ENCODE measurements around the gene DHX32.
"Not testable (repeated sequence)": the region's sequence is repeated elsewhere in the genome, so short reads cannot be mapped to it uniquely, and the experiment has no call there.

Gene DHX32, protein sequence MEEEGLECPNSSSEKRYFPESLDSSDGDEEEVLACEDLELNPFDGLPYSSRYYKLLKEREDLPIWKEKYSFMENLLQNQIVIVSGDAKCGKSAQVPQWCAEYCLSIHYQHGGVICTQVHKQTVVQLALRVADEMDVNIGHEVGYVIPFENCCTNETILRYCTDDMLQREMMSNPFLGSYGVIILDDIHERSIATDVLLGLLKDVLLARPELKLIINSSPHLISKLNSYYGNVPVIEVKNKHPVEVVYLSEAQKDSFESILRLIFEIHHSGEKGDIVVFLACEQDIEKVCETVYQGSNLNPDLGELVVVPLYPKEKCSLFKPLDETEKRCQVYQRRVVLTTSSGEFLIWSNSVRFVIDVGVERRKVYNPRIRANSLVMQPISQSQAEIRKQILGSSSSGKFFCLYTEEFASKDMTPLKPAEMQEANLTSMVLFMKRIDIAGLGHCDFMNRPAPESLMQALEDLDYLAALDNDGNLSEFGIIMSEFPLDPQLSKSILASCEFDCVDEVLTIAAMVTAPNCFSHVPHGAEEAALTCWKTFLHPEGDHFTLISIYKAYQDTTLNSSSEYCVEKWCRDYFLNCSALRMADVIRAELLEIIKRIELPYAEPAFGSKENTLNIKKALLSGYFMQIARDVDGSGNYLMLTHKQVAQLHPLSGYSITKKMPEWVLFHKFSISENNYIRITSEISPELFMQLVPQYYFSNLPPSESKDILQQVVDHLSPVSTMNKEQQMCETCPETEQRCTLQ

DNA sequence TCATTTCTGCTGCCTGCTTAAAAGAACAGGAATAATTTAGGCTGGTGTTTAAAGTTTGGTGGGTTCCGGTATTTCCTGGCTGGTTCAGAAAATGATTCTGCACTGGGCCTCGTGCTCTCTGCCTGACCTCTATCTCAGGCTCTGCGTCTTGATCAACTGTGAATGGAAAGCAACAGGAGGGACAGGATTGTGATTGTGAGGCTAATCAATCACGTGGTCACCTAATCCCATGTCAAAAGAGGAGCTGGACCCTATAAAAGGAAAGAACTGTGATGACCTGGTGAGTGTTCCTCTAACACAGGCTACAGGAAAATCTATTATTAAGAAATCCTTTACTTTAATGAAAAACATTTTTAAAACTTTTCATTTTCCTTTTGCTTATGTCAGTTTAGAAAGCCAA, at the start of gene DHX32:
Gene DHX32, minus strand, starts transcription at position 101 of the 400 bp plus-strand sequence. CDS start 468 bp downstream, outside the sequence.
- DNase-seq (ENCODE audit: low read depth in 2 of 2), result no peak

DNA sequence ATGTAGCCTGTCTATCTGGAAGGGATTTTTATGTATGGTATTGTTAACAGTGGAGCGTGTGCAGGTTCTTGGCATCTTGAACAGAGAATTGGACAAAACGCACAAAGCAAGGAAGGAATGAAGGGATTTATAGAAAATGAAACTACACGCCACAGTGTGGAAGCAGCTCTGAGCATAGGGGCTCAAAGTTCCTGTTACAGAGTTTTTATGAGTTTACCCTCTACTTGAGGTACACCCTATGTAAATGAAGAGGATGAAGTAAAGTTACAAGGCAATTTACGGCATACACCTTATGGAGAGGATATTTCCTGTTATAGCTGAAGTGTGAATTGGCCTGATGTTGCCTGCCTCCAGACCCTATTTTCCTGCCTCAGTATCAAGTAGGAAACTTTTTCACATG, 48.5 kb upstream of the DHX32 start:
- DNase-seq (ENCODE audit: low read depth in 2 of 2), result no peak

DNA sequence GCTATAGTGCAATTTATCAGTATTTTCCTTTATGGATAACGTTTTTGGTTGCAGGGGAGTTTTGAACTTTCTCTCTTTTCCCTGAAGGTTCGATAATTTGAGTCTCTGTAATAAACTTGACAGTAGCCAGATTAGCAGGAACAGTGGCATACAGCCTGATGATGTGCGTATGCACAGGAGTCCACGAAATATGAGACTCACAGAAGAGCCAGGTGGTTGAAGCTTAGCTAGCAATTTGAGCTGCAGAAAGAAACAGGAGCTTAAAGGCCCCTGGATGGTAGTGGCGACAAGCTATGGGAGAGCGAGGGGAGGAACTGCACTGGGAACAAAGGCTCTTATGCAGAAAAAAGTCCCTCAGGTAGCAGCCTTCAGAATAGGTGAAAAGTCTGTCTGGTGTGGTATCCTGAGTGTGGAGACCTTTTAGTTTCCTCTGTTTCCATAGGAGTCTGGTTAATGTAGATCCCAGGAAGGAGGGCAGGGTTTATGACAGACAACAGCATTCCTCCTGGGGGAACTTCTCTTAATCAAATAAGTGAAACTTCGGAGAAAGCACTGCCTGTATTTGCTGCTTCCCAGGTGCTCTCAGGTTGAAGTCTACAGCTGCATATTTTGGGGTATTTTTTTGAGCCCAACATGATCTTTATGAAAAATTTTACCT, 48.0 kb upstream of the DHX32 start:
- no peak for DNase-seq (ENCODE audit: low read depth in 2 of 2)

DNA sequence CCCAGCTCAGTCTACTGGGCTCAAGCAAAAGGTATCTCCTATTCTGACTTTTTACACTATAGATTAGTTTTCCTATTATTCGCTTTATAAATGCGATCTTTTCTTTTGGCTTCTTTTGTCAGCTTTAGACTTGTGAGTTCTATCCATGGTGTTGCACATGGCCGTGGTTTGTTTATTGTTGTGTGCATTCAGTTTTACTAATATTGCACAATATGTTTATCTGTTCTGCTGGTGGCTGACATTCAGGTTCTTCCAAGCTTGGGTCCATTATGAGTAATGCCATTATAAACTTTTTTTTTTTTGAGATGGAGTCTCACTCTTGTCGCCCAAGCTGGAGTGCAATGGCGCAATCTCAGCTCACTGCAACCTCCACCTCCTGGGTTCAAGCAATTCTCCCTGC, 46.2 kb upstream of the DHX32 start:
- not testable (repeated sequence) for DNase-seq (ENCODE audit: low read depth in 2 of 2)

DNA sequence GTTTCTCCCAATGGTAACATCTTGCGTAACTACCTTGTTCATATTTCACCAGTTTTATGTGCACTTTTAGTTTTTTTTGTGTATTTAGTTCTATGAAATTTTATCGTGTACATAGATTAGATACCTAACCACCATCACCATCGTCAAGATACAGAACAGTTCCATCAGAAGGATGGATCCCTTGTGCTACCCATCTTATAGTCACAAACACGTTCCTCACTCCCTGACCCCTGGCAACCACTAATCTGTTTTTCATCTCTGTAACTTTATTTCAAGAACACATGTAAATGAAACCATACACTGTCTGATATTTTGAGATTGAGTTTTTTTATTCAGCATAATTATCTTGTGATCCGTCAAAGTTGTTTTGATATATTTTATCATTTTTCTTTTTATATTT, 45.2 kb upstream of the DHX32 start:
- no peak for DNase-seq (ENCODE audit: low read depth in 2 of 2)

DNA sequence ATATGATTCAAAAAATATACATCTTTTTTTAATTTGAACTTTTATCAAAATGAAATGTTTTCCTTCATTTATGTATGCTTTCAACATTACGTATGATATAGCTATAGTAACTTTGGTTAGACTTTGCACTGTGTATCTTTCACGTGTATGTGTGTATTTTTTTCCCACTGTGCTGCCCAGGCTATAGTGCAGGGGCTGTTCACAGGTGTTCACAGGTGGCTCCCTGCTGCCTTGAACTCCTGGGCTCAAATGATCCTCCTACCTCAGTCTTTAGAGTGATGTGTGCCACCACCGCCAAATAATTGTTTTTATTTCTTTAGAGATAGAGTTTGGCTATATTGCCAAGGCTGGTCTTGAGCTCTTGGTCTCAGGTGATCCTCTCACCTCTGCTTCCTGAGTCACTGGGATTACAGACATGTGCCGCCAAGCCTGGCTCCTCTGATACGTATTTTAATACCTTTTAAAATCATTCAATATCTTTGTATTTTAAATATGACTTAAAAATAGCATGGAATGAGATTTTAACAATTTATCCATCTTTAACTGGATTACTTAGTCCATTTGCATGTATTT, 44.3 kb upstream of the DHX32 start:
- DNase-seq (ENCODE audit: low read depth in 2 of 2), result no peak

DNA sequence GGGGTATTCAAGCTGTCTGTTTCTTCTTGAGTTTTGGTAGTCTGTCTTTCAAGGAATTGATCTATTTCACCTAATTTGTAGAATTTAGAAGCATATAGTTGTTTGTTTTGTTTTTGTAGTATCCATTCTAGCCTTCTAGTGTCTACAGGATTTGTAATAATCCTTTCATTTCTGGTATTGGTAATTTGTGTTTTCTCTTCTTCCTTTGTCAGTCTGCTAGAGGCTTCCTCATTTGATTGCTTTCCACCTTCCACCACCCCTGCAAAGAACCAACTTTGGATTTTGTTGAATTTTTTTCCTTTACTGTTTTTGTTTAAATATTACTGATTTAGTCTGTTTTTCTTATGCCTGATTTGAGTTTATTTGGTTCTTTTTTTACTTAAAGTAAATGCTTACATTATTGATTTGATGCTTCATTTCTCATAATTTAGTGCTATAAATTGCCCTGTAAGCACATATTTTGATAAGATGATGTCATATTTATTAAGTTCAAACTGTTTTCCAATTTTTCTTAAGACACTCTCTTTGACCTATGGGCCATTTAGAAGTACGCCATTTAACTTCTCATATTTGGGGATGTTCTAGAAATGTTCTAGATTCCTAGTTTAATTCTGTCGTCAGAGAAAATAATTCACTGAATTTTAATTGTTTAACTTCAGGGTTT, 40.7 kb upstream of the DHX32 start:
- DNase-seq (ENCODE audit: low read depth in 2 of 2), result not testable (repeated sequence)

DNA sequence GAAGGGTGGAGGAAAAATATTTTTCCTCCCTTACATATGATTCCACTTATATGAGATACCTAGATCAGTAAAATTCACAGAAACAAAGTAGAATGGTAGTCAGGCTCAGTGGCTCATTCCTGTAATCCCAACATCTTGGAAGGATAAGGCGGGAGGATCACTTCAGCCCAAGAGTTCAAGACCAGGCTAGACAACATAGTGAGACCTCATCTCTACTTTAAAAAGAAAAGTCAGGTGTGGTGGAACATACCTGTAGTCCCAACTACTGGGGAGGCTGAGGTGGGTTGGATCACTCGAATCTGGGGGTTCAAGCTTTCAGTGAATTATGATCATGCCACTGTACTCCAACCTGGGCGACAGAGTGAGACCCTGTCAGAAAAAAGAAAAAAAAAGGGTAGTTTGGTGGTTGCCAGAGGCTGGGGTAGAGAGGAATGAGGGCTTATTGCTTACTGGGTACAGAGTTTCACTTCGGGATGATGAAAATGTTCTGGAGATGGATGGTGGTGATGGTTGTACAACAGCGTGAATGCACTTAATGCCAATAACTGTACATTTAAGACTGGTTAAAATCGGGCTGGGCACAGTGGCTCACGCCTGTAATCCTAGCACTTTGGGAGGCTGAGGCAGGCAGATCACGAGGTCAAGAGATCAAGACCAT, 36.7 kb upstream of the DHX32 start:
- not testable (repeated sequence) for DNase-seq (ENCODE audit: low read depth in 2 of 2)

DNA sequence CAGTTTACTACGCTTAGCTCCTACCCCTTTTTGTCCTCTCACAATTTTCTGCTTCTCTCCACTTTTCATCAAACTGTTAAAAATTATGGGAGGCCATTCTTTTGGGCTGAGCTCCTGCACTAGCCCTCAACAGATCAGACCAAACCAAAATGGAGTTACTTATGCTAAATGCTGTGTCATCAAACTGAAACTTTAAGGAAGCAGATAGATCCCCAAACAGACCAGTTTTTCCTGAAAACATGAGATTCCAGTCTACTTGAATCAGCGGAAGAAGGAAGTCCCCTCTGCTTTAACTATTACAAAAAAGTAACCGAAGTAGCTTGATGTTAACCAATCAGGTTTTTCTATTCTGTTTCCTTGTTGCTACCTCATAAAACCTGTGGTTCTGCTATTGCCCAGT, 35.9 kb upstream of the DHX32 start:
- no peak for DNase-seq (ENCODE audit: low read depth in 2 of 2)

DNA sequence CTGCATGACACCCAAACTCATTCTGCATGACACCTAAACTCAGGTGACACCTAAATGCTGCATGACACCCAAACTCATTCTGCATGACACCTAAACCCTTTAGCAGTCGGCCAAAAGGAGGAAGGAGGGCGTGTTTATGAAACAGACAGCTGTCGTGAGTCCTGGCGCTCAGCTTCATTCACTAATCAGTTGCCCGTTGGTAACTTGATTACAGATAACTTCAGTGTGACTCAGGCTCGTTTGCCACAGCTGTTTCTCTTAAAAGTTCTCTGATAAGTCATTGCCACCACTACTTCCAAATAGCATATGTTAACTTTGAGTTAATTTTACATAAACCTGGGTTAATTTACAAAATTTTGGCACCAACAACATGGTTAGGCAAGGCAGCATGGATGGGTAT, 32.2 kb upstream of the DHX32 start:
- DNase-seq (ENCODE audit: low read depth in 2 of 2), result not testable (repeated sequence)

DNA sequence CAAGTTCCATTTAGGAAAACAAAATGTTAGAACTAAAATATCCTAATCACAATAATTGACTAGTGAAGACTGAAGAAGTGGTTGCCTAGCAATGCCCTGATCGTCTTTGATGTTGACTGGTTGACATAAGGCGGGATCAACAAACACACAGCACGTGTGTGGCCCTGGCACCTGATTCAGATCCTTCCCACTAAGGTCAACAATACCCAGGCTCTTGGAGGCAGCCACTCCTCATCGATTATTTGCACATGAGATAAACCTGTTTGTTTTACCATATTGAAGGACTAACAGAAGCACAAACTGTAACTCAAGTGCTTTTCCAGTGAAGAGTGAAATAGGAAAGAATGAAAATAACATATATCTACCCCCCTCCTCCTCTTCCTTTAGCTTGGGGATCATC, 30.9 kb upstream of the DHX32 start:
- no peak for DNase-seq (ENCODE audit: low read depth in 2 of 2)

DNA sequence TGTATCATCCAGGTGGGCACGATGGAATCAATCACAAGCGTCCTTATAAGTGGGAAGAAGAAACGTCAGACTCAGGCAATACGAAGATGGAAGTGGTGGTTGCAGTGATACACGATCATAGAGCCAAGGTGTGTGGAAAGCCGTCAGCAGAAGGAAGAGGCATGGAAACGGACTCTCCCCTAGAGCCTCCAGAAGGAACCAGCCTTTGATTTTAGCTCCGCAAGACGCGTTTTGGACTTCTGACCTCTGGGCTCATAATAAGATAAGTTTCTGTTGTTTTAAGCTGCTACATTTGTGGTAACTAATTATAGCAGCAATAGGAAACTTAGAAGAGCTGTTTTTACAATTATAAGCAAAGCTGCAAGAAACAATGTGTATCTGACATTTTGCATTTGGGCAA, 30.1 kb upstream of the DHX32 start:
- no peak for DNase-seq (ENCODE audit: low read depth in 2 of 2)

DNA sequence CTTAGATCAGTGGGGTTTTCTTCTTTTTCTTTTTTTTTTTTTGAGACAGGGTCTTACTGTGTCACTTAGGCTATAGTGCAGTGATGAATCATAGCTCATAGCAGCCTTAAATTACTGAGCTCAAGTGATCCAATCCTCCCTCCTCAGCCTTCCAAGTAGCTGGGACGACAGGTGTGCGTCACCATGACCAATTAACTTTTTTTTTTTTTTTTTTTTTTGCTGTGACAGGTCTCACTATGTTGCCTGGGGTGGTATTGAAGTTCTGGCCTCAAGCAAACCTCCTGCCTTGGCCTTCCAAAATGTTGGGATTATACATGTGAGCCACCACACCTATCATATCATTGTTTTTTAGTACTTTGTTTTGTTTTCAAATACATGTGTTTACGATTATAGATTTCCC, 28.4 kb upstream of the DHX32 start:
- not testable (repeated sequence) for DNase-seq (ENCODE audit: low read depth in 2 of 2)

DNA sequence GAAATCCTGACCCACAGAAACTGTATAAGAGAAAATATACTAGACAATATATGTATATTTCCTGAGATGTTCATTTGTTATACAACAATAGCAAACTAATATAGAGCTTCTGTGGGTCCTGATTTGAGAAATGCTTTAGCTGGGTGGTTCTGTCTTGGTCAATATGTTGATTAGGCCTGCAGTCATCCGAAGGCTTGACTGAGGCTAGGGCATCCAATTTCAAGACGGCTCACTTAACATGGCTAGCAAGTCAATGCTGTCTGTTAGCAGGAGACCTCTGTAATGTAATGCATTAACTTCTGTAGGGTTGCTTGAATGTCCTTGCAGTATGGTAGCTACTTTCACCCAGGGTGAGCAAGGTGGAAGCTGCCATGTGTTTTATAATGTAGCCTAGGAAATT, 27.7 kb upstream of the DHX32 start:
- DNase-seq (ENCODE audit: low read depth in 2 of 2), result not testable (repeated sequence)

DNA sequence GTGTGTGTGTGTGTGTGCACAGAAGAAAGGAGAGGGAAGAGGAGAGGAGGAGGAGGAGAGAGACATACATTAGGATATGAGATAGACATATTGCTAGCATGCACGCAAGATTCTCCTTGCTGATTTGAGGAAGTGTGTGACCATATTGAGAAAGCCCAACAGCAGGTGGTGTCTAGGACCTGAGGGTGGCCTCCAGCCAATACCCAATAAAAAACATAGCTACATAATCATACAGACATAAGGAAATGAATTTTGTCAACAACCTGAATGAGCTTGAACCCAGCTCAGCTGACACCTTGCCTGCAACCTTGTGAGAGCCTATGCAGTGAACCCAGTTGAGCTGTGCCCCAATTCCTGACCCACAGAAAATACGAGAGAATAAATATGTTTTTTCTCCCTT, 26.5 kb upstream of the DHX32 start:
- not testable (repeated sequence) for DNase-seq (ENCODE audit: low read depth in 2 of 2)

DNA sequence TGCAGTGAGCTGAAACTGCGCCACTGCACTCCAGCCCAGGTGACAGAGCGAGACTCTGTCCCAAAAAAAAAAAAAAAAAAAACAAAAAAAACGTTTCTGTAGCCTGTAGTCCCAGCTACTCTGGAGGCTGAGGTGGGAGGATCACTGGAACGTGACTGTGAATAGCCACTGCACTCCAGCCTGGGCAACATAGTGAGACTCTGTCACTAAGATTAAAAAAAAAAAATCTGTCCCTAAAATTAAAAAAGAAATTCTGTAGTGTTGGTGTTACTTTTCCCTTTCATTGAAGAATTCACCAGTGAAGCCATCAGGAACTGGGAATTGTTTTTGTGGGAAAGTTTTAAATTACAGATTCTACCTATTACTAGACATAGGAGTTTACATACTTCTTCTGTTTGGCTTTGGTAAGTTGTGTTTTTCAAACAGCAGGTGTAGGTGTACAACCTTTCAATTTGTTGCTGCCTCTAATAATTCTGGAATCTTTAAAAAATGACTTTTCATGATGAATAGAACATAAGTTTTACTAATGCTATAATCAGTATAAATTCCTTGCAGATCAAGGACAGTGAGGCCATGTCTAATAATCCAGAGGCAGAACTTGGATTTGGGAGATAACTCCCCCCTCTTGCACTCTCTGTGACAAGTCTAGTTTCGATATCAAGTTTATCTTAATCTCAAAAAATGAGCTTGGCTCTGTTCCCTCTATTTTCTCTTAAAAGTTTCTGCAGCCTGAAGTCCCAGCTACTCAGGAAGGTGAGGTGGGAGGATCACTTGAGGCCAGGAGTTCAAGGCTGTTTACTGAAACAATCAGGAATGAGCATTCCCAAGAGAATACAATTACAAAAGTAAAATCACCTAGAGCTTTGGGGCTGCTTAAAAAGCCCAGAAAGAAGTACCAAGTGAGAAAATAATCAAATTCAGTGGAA, 24.2 kb upstream of the DHX32 start:
- DNase-seq (ENCODE audit: low read depth in 2 of 2), result not testable (repeated sequence)

DNA sequence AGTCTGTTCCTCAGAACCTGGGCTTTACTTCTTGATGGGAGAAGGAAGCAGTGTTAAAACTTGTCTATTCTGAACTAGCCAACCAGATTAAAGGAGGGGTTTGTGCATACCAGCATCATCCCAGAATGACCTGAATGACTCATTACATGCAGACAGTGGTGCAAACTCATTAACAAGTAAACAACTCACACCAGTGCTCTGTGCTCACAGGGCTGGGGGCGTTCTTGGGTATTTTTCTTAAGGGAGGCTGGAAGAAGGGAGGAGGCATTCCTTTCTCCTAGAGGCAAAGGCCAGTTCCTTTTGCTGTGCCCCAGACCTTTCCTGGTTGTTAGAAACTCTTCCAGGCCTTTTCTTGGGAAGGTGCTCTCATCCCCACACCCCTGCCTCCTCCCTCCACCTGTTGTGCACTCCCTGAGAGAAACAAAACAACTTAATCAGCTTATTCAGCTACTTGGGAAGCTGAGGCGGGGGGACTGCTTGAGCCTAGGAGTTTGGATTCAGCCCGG, 22.1 kb upstream of the DHX32 start:
- DNase-seq (ENCODE audit: low read depth in 2 of 2), result not testable (repeated sequence)

DNA sequence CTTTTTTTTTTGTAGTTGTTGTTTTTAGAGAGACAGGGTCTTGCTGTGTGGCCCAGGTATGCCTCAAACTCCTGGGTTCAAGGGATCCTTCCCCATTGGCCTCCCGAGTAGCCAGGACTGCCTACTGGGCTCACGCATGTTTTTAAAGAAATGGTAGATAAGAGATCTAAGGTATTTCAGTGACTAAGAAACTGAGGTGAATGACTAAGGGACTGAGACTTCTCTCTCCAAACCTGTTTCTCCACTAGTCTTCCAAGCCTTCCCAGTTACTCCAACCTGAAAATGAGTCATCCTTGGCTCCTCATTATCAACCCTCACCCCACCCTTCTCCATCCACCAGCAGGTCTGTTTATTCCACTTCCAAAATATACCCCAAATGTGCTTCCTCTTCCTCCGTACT, 19.9 kb upstream of the DHX32 start:
- not testable (repeated sequence) for DNase-seq (ENCODE audit: low read depth in 2 of 2)

DNA sequence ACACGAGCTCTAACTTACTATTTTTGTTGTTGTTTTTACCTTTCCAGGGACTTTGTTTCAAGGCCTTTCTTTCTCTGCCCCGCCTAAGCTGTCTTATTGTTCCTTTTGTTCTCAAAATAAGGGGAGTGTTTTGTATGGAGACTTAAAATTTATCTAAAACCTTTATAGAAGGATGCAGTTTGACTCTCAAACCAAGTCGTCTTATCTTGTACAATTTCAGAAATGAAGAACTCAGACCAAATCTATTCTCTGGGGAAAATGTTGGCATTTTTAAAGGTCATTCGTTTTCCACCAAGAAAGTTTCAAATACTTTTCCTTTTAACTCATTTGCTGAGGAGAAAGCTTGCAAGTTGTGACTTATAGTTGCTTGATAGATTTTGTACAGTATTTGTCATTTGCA, 16.2 kb upstream of the DHX32 start:
- not testable (repeated sequence) for DNase-seq (ENCODE audit: low read depth in 2 of 2)

Measured in stimulated activated CD4-positive, alpha-beta T cell treated with anti-CD3 and anti-CD28 coated beads, Interleukin-1b, Interleukin-23, amount 100 ng/mL, for 1 hour (primary cell).